ENCODE results near the gene LAMA3. TPM values are rescaled to one million over a fixed set of nuclear protein-coding genes. Genes with fewer than 3 reads are reported as not detected.

LAMA3 gene
- total and polyA plus RNA-seq, 8 donors = 2.1 to 13.9 (median 5.1) TPM

- Histone ChIP-seq H3K27ac (no peak overlapping the region), H3K4me3 (no peak overlapping the region)
These were observed 303.7 kb downstream of the LAMA3 start for GRCh38 chr18:23992941-23993280.

GRCh38 chr18:23994361-23994902 is 305.2 kb downstream of the LAMA3 start:
- ATAC-seq = peak in 3 of 4 donors; percentile 50 to 64 (median 62)
- Histone ChIP-seq H3K4me3 (no peak overlapping the region), H3K27ac (no peak overlapping the region), H3K27me3 (no peaks in the 10 kb centered on the region), H3K36me3 (no peaks in the 10 kb centered on the region), H3K9me3 (peaks cover 0 to 3% (median 0%) of the 10 kb centered on the region in 4 donors), H3K4me1 (peaks cover 0 to 9% (median 0%) of the 10 kb centered on the region in 3 donors)
- TF ChIP-seq, protein P1, sequence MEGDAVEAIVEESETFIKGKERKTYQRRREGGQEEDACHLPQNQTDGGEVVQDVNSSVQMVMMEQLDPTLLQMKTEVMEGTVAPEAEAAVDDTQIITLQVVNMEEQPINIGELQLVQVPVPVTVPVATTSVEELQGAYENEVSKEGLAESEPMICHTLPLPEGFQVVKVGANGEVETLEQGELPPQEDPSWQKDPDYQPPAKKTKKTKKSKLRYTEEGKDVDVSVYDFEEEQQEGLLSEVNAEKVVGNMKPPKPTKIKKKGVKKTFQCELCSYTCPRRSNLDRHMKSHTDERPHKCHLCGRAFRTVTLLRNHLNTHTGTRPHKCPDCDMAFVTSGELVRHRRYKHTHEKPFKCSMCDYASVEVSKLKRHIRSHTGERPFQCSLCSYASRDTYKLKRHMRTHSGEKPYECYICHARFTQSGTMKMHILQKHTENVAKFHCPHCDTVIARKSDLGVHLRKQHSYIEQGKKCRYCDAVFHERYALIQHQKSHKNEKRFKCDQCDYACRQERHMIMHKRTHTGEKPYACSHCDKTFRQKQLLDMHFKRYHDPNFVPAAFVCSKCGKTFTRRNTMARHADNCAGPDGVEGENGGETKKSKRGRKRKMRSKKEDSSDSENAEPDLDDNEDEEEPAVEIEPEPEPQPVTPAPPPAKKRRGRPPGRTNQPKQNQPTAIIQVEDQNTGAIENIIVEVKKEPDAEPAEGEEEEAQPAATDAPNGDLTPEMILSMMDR (IDR thresholded peaks at IDR 0.05) = no peak
- peak in 1 of 6 donors; percentile 26 for DNase-seq
- no peak for FAIRE-seq
- WGBS, 2 donors = 33 to 42% methylated on average over 9 of the region's 9 CpGs
- intact Hi-C loops (cut with DNase I) = no loop called here

More at GRCh38 chr18:23992941-23993280, 303.7 kb downstream of the LAMA3 start:
- peaks cover 0 to 3% (median 0%) of the 10 kb centered on the region in 4 donors for H3K9me3 ChIP-seq
- H3K36me3 ChIP-seq = no peaks in the 10 kb centered on the region
- 72 to 73% methylated on average over 2 of the region's 2 CpGs for WGBS, 2 donors
- intact Hi-C loops (cut with DNase I) = no loop called here
- TF ChIP-seq, protein P1 (IDR thresholded peaks at IDR 0.05) = no peak
- H3K4me1 ChIP-seq = peaks cover 0 to 9% (median 0%) of the 10 kb centered on the region in 3 donors
- FAIRE-seq (no peak), DNase-seq (no peak), ATAC-seq (no peak)
- H3K27me3 ChIP-seq = no peaks in the 10 kb centered on the region

DNA sequence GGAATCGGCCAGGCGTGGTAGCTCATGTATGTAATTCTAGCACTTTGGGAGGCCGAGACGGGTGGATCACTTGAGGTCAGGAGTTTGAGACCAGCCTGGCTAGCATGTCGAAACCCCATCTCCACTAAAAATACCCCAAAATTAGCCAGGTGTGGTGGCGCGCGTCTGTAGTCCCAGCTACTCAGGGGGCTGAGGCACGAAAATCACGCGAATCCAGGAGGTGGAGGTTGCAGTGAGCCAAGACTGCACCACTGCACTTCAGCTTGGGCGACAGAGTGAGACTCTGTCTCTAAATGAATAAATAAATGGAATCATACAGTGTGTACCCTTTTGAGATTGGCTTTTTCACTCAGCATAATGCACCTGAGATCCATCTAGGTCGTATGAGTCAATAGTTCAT is 305.9 kb downstream of the LAMA3 start:
- no peak for ATAC-seq
- no peak for DNase-seq
- WGBS, 2 donors = 91 to 95% methylated on average over 13 of the region's 13 CpGs

GRCh38 chr18:23998018-23998417 is 308.8 kb downstream of the LAMA3 start:
- Histone ChIP-seq H3K27ac (peak overlapping the region in 1 of 4 donors; percentile 57), H3K27me3 (no peaks in the 10 kb centered on the region), H3K4me1 (no peaks in the 10 kb centered on the region), H3K36me3 (no peaks in the 10 kb centered on the region), H3K4me3 (no peak overlapping the region), H3K9me3 (peaks cover 0 to 3% (median 0%) of the 10 kb centered on the region in 4 donors)
- TF ChIP-seq, protein P1 (IDR thresholded peaks at IDR 0.05) = no peak
- WGBS, 2 donors = 70 to 92% methylated on average over 2 of the region's 2 CpGs
- no peak for ATAC-seq
- intact Hi-C loops (cut with DNase I) = no loop called here
- no peak for DNase-seq
- no peak for FAIRE-seq

More for the DNA sequence above, 305.9 kb downstream of the LAMA3 start:
- Histone ChIP-seq H3K27me3 (no peaks in the 10 kb centered on the region), H3K4me1 (peaks cover 0 to 9% (median 0%) of the 10 kb centered on the region in 3 donors), H3K4me3 (no peak overlapping the region), H3K36me3 (no peaks in the 10 kb centered on the region), H3K9me3 (peaks cover 0 to 3% (median 0%) of the 10 kb centered on the region in 4 donors), H3K27ac (no peak overlapping the region)
- FAIRE-seq = no peak
- TF ChIP-seq, protein P1 (IDR thresholded peaks at IDR 0.05) = no peak
- intact Hi-C loops (cut with DNase I) = no loop called here

- DNase-seq = no peak
- H3K4me1 ChIP-seq = no peaks in the 10 kb centered on the region
- no peak overlapping the region for H3K4me3 ChIP-seq
- 33 to 35% methylated on average over 4 of the region's 4 CpGs for WGBS, 2 donors
- no peaks in the 10 kb centered on the region for H3K27me3 ChIP-seq
- intact Hi-C loops (cut with DNase I) = no loop called here
- no peaks in the 10 kb centered on the region for H3K9me3 ChIP-seq
- no peaks in the 10 kb centered on the region for H3K36me3 ChIP-seq
- peak overlapping the region in 2 of 4 donors; percentile 57 for H3K27ac ChIP-seq
- ATAC-seq = peak; percentile 29 to 81 (median 70)
- no peak for FAIRE-seq
- TF ChIP-seq, protein P1 (IDR thresholded peaks at IDR 0.05) = no peak
These were observed 309.6 kb downstream of the LAMA3 start for GRCh38 chr18:23998820-23999219.
